Mammary epithelial cell (primary cell): ENCODE results near the gene TMC3.

Experiments
- CTCF ChIP-seq, 2 donors: IDR thresholded peaks in 1 of 2; conservative IDR thresholded peaks in 1 of 2; 2 replicates each; pipeline ENCODE4 v1.5.1; 2011 to 2012; ENCODE audit warnings: inconsistent platforms in 2 of 2, low read length in 2 of 2, mild to moderate bottlenecking in 2 of 2, control low read depth in 1 of 2, low read depth in 1 of 2; ENCODE audit not compliant: insufficient read depth in 1 of 2; ENCODE audit errors: extremely low read depth in 1 of 2
- EZH2 ChIP-seq: IDR thresholded peaks from 2 replicates; pipeline ENCODE4 v1.6.1; 2012; ENCODE audit warnings: low read length, inconsistent platforms, borderline replicate concordance

GRCh38 chr15:81289910-81290309 is 84.1 kb downstream of the TMC3 start:
- TF ChIP-seq CTCF (conservative IDR thresholded peaks at IDR 0.05 in 1 of 2, IDR thresholded peaks at IDR 0.05 in 1 of 2; ENCODE audit: extremely low read depth in 1 of 2, insufficient read depth in 1 of 2, low read depth in 1 of 2, low read length in 2 of 2) (no peak), EZH2 (no peak)
